K562 (cell line): ENCODE measurements around the gene PLOD1. TPM values are rescaled to one million over a fixed set of nuclear protein-coding genes. Genes with fewer than 3 reads are reported as not detected.

Experiments used
- CBFA2T2 ChIP-seq: fragments of 450-650 bp; conservative IDR thresholded peaks from 2 replicates; pipeline ENCODE4 v1.6.1; 2017; ENCODE audit warnings: mild to moderate bottlenecking
- CHCHD3 ChIP-seq: fragments of 250-450 bp; sonication (Bioruptor Pico); IDR thresholded peaks from 2 replicates; pipeline ENCODE4 v2.1.2; 2022; ENCODE audit warnings: mild to moderate bottlenecking
- DNMT1 ChIP-seq: fragments of 450-650 bp; IDR thresholded peaks from 2 replicates; pipeline ENCODE4 v1.6.1; 2016; ENCODE audit warnings: antibody characterized with exemption, mild to moderate bottlenecking
- ERF ChIP-seq: fragments of 450-650 bp; formaldehyde crosslinking; IDR thresholded peaks from 2 replicates; pipeline ENCODE4 v1.4.0; 2020; ENCODE audit warnings: mild to moderate bottlenecking, mixed read lengths
- HMG20B ChIP-seq: fragments of 250-450 bp; sonication (Bioruptor Pico); IDR thresholded peaks from 2 replicates; pipeline ENCODE4 v1.5.0; 2021; ENCODE audit warnings: mild to moderate bottlenecking
- JUND ChIP-seq, 2 experiments: IDR thresholded peaks; 2 replicates in 1 of 2; 3 replicates in 1 of 2; pipeline ENCODE4 v1.6.1; 2011; ENCODE audit warnings: borderline replicate concordance in 2 of 2, low read depth in 2 of 2, low read length in 2 of 2, improper control_type of control experiment in 1 of 2, missing biosample characterization in 1 of 2, missing genetic modification characterization in 1 of 2, missing genetic modification reagents in 1 of 2
- NR1H2 ChIP-seq: sonication (generic); formaldehyde crosslinking; IDR thresholded peaks from 2 replicates; pipeline ENCODE4 v1.4.0; 2020; ENCODE audit warnings: mild to moderate bottlenecking, missing genetic modification reagents
- POLR2B ChIP-seq: fragments of 450-650 bp; IDR thresholded peaks from 2 replicates; pipeline ENCODE4 v1.6.1; 2018; ENCODE audit warnings: low read depth; ENCODE audit not compliant: partially characterized antibody
- TCF7 ChIP-seq: sonication (generic); IDR thresholded peaks from 2 replicates; pipeline ENCODE4 v1.6.1; 2016; ENCODE audit warnings: antibody characterized with exemption, borderline replicate concordance
- ZNF12 ChIP-seq: sonication (generic); formaldehyde crosslinking; IDR thresholded peaks from 2 replicates; pipeline ENCODE4 v1.4.0; 2020; ENCODE audit warnings: mild to moderate bottlenecking, missing genetic modification reagents
- ZNF780A ChIP-seq: fragments of 250-450 bp; sonication (Bioruptor Pico); IDR thresholded peaks from 2 replicates; pipeline ENCODE4 v1.5.0; 2021; ENCODE audit warnings: mild to moderate bottlenecking
- polyA plus RNA-seq, 8 experiments: library from polyadenylated mRNA; depleted of rRNA in 4 of 8; stranded (reverse) in 5 of 8; unstranded in 3 of 8; fragments of >200 nt; fragmentation: Nextera tagmentation in 2 of 8; fragmentation: Illumina TruSeq in 1 of 8; extraction: Ambion mirVana in 2 of 8; extraction: Trizol in 1 of 8; gene quantifications; 2 replicates each; pipeline versions ENCODE4 v1.2.1 to v1.2.3, GENCODE V29; 2011 to 2014; ENCODE audit warnings: inconsistent platforms in 1 of 8, missing spikeins in 1 of 8
- total RNA-seq, 7 experiments: library from RNA; depleted of rRNA in 6 of 7; stranded (reverse); fragments of >200 nt in 6 of 7; fragmentation: Illumina TruSeq in 2 of 7; extraction: Trizol in 2 of 7; gene quantifications; 2 replicates each; pipeline versions ENCODE4 v1.2.1 to v1.2.3, GENCODE V29; 2011 to 2021; ENCODE audit warnings: low replicate concordance in 1 of 7
- TF ChIP-seq, protein P1 (sequence below): fragments of 250-450 bp; sonication (Bioruptor Pico); IDR thresholded peaks from 2 replicates; pipeline ENCODE4 v1.8.0; 2021; ENCODE audit warnings: mild to moderate bottlenecking, moderate library complexity
- TF ChIP-seq, protein P2 (sequence below): sonication (generic); formaldehyde crosslinking; IDR thresholded peaks from 2 replicates; pipeline ENCODE4 v1.8.1; 2022; ENCODE audit warnings: missing genetic modification reagents
- TF ChIP-seq, protein P3 (sequence below): fragments of 450-650 bp; IDR thresholded peaks from 2 replicates; pipeline ENCODE4 v1.6.1; 2016; ENCODE audit warnings: borderline replicate concordance
- TF ChIP-seq, protein P4 (sequence below): fragments of 450-650 bp; IDR thresholded peaks from 2 replicates; pipeline ENCODE4 v1.6.1; 2018; ENCODE audit warnings: mild to moderate bottlenecking, low read depth; ENCODE audit not compliant: partially characterized antibody
- TF ChIP-seq, protein P5 (sequence below), 2 experiments: fragments of 450-650 bp in 1 of 2; IDR thresholded peaks; 2 replicates each; pipeline ENCODE4 v1.6.1; 2011 to 2017; ENCODE audit warnings: low read depth in 2 of 2, antibody characterized with exemption in 1 of 2, borderline replicate concordance in 1 of 2, low read length in 1 of 2, mild to moderate bottlenecking in 1 of 2, mixed read lengths in 1 of 2; ENCODE audit not compliant: control insufficient read depth in 1 of 2

PLOD1 gene
- total and polyA plus RNA-seq, 9 of the 15 experiments (the other 6 are each of a cell fraction or from before 2014, with no cell fraction given): 16.6 to 90.8 (median 52.7) TPM

DNA sequence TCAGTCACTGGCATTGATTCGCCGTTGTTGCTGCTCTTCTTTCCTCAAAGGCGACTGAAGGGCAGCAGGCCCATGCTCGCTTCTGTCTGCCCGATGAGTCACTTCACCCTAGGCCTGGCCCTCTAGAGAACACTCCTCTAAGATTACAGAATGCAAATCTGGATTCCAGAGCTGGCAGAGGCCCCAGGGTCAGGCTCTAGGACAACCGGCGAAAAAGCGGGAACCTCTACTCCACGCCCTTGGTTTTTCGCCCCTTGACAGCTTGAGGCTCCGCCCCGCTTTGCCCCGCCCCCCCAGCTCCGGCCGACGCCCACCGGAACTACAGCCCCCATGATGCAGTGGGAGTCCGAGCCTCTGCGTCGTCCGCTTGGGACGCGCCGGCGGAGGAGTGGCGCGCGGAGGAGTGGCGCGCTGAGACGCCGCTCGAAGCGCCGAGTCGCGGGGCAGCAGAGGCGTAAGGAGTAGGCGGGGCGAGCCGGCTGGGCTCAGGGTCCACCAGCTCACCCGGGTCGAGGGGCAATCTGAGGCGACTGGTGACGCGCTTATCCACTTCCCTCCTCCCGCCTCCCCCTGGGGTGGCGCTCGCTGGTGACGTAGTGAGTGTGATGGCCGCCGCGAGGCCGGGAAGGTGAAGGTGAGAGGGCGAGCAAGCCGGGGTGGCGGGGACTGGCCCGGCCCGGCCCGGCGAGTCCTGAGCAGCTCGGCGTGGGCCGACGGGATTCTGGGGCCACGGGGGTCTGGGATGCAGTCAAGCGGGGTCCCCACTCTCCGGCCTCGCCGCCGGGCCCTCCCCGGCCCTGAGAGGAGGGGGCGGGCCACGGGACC, 45.5 kb downstream of the PLOD1 start, which contains the start of gene MFN2 (continued):
- TF ChIP-seq, protein P1, sequence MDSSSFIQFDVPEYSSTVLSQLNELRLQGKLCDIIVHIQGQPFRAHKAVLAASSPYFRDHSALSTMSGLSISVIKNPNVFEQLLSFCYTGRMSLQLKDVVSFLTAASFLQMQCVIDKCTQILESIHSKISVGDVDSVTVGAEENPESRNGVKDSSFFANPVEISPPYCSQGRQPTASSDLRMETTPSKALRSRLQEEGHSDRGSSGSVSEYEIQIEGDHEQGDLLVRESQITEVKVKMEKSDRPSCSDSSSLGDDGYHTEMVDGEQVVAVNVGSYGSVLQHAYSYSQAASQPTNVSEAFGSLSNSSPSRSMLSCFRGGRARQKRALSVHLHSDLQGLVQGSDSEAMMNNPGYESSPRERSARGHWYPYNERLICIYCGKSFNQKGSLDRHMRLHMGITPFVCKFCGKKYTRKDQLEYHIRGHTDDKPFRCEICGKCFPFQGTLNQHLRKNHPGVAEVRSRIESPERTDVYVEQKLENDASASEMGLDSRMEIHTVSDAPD (CRISPR knock-in tag): no peak
- peak; percentile 69; the same call in 1 of the 2 replicates for TF ChIP-seq NR1H2 (CRISPR knock-in tag)
- TF ChIP-seq ZNF780A (CRISPR knock-in tag): no peak
- TF ChIP-seq, protein P2, sequence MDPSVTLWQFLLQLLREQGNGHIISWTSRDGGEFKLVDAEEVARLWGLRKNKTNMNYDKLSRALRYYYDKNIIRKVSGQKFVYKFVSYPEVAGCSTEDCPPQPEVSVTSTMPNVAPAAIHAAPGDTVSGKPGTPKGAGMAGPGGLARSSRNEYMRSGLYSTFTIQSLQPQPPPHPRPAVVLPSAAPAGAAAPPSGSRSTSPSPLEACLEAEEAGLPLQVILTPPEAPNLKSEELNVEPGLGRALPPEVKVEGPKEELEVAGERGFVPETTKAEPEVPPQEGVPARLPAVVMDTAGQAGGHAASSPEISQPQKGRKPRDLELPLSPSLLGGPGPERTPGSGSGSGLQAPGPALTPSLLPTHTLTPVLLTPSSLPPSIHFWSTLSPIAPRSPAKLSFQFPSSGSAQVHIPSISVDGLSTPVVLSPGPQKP (CRISPR knock-in tag): no peak
- no peak for TF ChIP-seq HMG20B (CRISPR knock-in tag)
- 0 out of 2 replicates have a peak, but pooled peaks have one; percentile 31 for TF ChIP-seq TCF7
- TF ChIP-seq CHCHD3 (CRISPR knock-in tag): no peak
- TF ChIP-seq DNMT1: no peak
- peak; percentile 90 for TF ChIP-seq JUND (IDR thresholded peaks at IDR 0.05; ENCODE audit: borderline replicate concordance, low read depth, low read length)
- peak; percentile 67; the same call in 1 of the 3 replicates for TF ChIP-seq JUND (tag; IDR thresholded peaks at IDR 0.05; ENCODE audit: borderline replicate concordance, low read depth, low read length)
- TF ChIP-seq ERF (CRISPR knock-in tag): peak; percentile 72; the same call in 1 of the 2 replicates
- TF ChIP-seq POLR2B: peak; percentile 90
- TF ChIP-seq, protein P3, sequence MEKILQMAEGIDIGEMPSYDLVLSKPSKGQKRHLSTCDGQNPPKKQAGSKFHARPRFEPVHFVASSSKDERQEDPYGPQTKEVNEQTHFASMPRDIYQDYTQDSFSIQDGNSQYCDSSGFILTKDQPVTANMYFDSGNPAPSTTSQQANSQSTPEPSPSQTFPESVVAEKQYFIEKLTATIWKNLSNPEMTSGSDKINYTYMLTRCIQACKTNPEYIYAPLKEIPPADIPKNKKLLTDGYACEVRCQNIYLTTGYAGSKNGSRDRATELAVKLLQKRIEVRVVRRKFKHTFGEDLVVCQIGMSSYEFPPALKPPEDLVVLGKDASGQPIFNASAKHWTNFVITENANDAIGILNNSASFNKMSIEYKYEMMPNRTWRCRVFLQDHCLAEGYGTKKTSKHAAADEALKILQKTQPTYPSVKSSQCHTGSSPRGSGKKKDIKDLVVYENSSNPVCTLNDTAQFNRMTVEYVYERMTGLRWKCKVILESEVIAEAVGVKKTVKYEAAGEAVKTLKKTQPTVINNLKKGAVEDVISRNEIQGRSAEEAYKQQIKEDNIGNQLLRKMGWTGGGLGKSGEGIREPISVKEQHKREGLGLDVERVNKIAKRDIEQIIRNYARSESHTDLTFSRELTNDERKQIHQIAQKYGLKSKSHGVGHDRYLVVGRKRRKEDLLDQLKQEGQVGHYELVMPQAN: peak; percentile 51
- TF ChIP-seq, protein P4, sequence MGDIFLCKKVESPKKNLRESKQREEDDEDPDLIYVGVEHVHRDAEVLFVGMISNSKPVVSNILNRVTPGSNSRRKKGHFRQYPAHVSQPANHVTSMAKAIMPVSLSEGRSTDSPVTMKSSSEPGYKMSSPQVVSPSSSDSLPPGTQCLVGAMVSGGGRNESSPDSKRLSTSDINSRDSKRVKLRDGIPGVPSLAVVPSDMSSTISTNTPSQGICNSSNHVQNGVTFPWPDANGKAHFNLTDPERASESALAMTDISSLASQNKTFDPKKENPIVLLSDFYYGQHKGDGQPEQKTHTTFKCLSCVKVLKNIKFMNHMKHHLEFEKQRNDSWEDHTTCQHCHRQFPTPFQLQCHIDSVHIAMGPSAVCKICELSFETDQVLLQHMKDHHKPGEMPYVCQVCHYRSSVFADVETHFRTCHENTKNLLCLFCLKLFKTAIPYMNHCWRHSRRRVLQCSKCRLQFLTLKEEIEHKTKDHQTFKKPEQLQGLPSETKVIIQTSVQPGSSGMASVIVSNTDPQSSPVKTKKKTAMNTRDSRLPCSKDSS: no peak
- peak; percentile 56; the same call in 1 of the 2 replicates for TF ChIP-seq ZNF12 (CRISPR knock-in tag)
- no peak; the same call in 1 of the 2 replicates for TF ChIP-seq CBFA2T2
- TF ChIP-seq, protein P5, sequence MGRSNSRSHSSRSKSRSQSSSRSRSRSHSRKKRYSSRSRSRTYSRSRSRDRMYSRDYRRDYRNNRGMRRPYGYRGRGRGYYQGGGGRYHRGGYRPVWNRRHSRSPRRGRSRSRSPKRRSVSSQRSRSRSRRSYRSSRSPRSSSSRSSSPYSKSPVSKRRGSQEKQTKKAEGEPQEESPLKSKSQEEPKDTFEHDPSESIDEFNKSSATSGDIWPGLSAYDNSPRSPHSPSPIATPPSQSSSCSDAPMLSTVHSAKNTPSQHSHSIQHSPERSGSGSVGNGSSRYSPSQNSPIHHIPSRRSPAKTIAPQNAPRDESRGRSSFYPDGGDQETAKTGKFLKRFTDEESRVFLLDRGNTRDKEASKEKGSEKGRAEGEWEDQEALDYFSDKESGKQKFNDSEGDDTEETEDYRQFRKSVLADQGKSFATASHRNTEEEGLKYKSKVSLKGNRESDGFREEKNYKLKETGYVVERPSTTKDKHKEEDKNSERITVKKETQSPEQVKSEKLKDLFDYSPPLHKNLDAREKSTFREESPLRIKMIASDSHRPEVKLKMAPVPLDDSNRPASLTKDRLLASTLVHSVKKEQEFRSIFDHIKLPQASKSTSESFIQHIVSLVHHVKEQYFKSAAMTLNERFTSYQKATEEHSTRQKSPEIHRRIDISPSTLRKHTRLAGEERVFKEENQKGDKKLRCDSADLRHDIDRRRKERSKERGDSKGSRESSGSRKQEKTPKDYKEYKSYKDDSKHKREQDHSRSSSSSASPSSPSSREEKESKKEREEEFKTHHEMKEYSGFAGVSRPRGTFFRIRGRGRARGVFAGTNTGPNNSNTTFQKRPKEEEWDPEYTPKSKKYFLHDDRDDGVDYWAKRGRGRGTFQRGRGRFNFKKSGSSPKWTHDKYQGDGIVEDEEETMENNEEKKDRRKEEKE (IDR thresholded peaks at IDR 0.05; ENCODE audit: borderline replicate concordance in 1 of 2, control insufficient read depth in 1 of 2, low read depth in 2 of 2, low read length in 1 of 2): no peak
